Skeletal muscle satellite cell (primary cell): ENCODE measurements around the gene P4HA2.
"Not testable (repeated sequence)": the region's sequence is repeated elsewhere in the genome, so short reads cannot be mapped to it uniquely, and the experiment has no call there.

ENCODE experiments used
- H3K27me3 ChIP-seq: 2 replicates; pipeline ENCODE4 v1.7.0; 2013; ENCODE audit warnings: low read length; ENCODE audit not compliant: control insufficient read depth, insufficient read depth
- H3K36me3 ChIP-seq: 2 replicates; pipeline ENCODE4 v1.7.0; 2013; ENCODE audit warnings: mild to moderate bottlenecking, control low read depth, low read length; ENCODE audit not compliant: insufficient read depth
- H3K4me1 ChIP-seq: 2 replicates; pipeline ENCODE4 v1.7.0; 2013; ENCODE audit warnings: low read length; ENCODE audit not compliant: control insufficient read depth, insufficient read depth
- H3K4me2 ChIP-seq: 2 replicates; pipeline ENCODE4 v1.7.0; 2013; ENCODE audit warnings: mild to moderate bottlenecking, low read length
- H3K4me3 ChIP-seq: 2 replicates; pipeline ENCODE4 v1.7.0; 2013; ENCODE audit warnings: low read length
- H3K9ac ChIP-seq: 2 replicates; pipeline ENCODE4 v1.7.0; 2013; ENCODE audit warnings: mild to moderate bottlenecking, low read depth, low read length, moderate library complexity
- H3K9me3 ChIP-seq: replicated peaks from 2 replicates; pipeline ENCODE4 v1.7.0; 2013; ENCODE audit warnings: mild to moderate bottlenecking, control low read depth, low read length

Gene P4HA2

DNA sequence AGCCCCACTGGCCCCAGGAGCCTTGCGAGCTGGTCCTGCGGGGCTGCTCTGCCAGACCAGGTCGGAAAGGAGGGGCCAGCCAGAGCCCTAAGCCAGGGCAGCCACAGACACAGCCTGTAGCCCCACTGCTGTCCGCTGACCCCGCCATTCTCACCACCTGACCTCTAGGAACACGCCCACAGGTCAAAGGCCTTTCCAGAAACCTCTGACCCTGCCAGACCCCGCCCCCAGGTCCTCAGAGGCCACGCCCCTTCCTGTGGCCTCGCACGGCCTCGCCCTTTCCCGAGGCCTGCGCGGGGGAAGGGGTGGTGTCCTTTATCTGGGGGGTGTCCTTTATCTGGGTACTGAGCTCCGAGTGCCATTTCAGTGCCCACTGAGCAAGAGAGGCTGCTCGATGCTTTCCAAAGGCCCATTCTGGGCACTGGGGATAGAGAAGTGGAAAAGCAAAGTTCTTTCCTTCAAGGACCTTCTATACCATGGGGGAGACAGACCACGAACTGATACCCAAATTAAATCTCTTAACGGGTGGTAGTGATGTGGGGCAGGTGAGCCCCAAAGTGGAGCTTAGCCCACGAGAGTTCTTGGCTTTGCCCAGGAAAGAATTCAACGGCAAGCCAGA lies 46.5 kb downstream of the P4HA2 start:
- Histone ChIP-seq H3K4me2 (no peak overlapping the region), H3K36me3 (no peaks in the 10 kb centered on the region), H3K9me3 (no peaks in the 10 kb centered on the region), H3K4me1 (no peaks in the 10 kb centered on the region), H3K4me3 (no peak overlapping the region), H3K27me3 (no peaks in the 10 kb centered on the region), H3K9ac (no peak overlapping the region)

DNA sequence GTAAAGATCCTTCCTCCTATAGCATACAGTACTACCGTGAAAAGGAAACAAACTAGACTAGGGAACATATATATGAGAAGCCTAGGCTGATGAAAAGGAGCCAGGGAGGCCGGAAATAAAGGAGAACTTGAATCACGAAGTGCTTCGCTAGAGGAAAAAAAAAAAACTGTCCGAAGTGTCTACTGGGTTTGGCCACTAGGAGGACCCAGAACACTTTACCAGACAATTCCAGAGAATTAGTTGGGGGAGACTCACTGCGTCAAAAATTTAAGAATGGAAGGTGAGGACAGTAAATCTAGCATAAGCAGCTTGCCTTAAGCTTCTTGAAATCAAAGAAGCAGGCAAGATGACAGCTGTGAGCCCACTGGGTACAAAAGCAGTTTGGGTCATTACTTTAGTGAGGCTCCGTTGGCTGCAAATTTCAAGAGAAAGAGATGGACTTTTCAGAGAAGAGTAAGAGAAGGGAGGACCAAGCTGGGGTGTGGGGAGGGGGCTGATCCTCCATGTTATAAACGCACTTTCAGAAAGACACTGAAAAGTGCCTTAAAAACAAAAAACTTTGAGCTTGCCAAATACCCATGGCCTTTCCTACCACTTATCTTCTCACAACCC lies 47.4 kb downstream of the P4HA2 start:
- H3K9ac ChIP-seq, result no peak overlapping the region
- no peaks in the 10 kb centered on the region for H3K36me3 ChIP-seq
- no peak overlapping the region for H3K4me3 ChIP-seq
- peak overlapping the region; percentile 23 for H3K4me2 ChIP-seq
- H3K9me3 ChIP-seq, result no peaks in the 10 kb centered on the region
- H3K27me3 ChIP-seq, result no peaks in the 10 kb centered on the region
- H3K4me1 ChIP-seq, result no peaks in the 10 kb centered on the region

DNA sequence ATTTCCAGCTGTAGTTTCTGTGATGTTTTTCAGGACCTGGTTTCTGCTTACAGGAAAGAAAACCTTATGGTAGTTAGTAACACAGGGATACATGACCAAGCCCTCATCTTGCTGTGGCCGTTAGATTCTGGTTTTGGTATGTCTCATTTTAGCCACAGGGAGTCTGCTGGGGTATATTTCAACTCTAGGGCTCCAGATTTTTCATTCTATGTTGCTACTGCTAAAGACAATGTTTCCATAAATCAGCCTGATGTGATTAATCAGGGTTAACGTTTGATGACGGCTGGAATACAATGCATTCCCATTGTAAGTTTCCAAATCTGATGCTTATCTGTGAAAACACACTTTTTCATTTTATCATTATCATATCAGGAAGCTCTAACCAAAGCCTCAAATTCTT lies 48.2 kb downstream of the P4HA2 start:
- no peaks in the 10 kb centered on the region for H3K9me3 ChIP-seq
- no peaks in the 10 kb centered on the region for H3K4me1 ChIP-seq
- H3K36me3 ChIP-seq, result no peaks in the 10 kb centered on the region
- no peak overlapping the region for H3K9ac ChIP-seq
- H3K4me2 ChIP-seq, result no peak overlapping the region
- no peak overlapping the region for H3K4me3 ChIP-seq
- no peaks in the 10 kb centered on the region for H3K27me3 ChIP-seq

DNA sequence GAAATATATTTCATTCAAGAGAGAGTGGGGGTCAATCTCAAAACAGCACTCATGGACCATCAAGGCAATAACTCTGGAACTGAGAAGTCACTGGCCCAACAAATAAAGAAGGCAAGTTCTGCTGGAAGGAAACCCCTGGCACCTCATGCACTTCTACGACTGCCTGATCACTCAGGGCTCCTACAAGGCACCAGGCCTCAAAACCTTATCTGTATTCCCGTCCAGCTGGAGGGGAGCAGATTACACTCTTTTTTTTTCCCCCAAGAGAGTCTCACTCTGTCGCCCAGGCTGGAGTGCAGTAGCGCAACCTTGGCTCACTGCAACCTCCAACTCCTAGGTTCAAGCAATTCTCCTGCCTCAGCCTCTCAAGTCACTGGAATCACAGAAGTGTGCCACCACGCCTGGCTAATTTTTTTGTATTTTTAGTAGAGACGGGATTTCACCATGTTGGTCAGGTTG lies 49.9 kb downstream of the P4HA2 start:
- Histone ChIP-seq H3K9ac (no peak overlapping the region), H3K4me3 (no peak overlapping the region), H3K36me3 (no peaks in the 10 kb centered on the region), H3K4me1 (no peaks in the 10 kb centered on the region), H3K4me2 (no peak overlapping the region), H3K27me3 (no peaks in the 10 kb centered on the region), H3K9me3 (no peaks in the 10 kb centered on the region)

DNA sequence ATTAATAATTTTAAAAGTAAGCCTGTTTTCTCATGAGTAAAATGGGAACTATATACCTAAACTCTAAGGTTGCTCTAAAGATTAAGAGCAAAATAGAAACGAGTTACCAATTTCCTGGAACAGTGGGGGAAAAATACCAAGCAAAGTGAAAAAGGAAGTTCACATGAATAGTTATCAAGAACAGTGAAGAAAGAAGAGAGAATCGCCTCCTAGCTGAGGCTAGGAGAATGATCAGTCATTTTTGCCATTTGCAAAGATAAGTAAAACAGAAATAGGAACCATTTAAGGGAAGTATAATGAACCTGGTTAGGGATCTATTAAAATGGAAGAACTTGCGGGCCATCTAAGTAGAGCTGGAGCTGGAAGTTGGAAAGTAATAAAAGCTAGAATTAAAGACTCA lies 50.7 kb downstream of the P4HA2 start:
- Histone ChIP-seq H3K36me3 (no peaks in the 10 kb centered on the region), H3K4me2 (no peak overlapping the region), H3K27me3 (no peaks in the 10 kb centered on the region), H3K4me1 (no peaks in the 10 kb centered on the region), H3K4me3 (no peak overlapping the region), H3K9ac (no peak overlapping the region), H3K9me3 (no peaks in the 10 kb centered on the region)

DNA sequence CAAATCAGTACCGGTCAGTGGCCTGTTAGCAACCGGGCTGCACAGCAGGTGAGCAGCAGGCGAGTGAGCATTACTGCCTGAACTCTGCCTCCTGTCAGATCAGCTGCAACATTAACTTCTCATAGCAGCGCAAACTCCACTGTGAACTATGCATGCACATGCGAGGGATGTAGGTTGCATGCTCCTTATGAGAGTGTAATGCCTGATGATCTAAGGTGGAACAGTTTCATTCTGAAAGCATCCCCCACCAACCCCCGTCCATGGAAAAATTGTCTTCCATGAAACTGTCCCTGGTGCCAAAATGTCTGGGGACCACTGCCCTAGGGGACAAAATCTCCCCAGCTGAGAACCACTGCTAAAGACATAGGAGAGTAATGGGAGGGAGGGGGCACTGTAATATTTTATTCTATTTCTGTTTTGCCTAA lies 51.1 kb downstream of the P4HA2 start:
- no peaks in the 10 kb centered on the region for H3K36me3 ChIP-seq
- no peaks in the 10 kb centered on the region for H3K27me3 ChIP-seq
- H3K4me1 ChIP-seq, result no peaks in the 10 kb centered on the region
- H3K9ac ChIP-seq, result no peak overlapping the region
- H3K9me3 ChIP-seq, result no peaks in the 10 kb centered on the region
- no peak overlapping the region for H3K4me2 ChIP-seq
- no peak overlapping the region for H3K4me3 ChIP-seq

DNA sequence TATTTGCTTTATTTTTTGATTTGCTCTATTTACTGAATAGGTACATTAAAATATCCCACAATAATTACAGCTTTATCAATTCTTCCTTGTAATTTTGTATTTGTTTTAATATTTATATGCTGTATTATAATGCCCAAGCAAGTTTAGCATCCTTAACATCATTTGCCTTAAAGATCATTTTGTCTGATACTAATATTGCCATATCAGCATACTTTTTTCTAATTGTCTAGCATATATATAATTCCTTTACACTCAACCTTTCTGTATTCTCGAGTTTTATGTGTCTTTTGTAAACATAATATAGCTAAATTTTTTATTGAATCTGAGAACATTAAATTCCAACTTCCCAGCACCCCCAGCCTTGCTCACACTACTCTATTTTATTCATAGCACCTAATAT lies 64.7 kb downstream of the P4HA2 start:
- Histone ChIP-seq H3K36me3 (no peaks in the 10 kb centered on the region), H3K9me3 (no peaks in the 10 kb centered on the region), H3K4me3 (no peak overlapping the region), H3K4me1 (no peaks in the 10 kb centered on the region), H3K27me3 (no peaks in the 10 kb centered on the region), H3K4me2 (no peak overlapping the region), H3K9ac (no peak overlapping the region)

DNA sequence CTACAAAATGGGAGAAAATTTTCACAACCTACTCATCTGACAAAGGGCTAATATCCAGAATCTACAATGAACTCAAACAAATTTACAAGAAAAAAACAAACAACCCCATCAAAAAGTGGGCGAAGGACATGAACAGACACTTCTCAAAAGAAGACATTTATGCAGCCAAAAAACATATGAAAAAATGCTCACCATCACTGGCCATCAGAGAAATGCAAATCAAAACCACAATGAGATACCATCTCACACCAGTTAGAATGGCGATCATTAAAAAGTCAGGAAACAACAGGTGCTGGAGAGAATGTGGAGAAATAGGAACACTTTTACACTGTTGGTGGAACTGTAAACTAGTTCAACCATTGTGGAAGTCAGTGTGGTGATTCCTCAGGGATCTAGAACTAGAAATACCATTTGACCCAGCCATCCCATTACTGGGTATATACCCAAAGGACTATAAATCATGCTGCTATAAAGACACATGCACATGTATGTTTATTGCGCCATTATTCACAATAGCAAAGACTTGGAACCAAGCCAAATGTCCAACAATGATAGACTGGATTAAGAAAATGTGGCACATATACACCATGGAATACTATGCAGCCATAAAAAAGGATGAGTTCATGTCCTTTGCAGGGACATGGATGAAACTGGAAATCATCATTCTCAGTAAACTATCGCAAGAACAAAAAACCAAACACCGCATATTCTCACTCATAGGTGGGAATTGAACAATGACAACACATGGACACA lies 65.9 kb downstream of the P4HA2 start:
- not testable (repeated sequence) for H3K4me3 ChIP-seq, H3K27me3 ChIP-seq, H3K4me1 ChIP-seq, H3K9me3 ChIP-seq, H3K4me2 ChIP-seq, H3K9ac ChIP-seq, H3K36me3 ChIP-seq

DNA sequence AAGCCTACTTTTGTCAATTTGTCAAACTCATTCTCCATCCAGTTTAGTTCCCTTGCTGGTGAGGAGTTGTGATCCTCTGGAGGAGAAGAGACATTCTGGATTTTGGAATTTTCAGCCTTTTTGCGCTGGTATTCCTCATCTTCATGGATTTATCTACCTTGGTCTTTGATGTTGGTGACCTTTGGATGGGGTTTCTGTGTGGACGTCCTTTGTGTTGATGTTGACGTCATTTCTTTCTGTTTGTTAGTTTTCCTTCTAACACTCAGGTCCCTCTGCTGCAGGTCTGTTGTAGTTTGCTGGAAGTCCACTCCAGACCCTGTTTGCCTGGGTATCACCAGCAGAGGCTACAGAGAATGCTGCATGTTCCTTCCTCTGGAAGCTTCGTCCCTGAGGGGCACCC lies 71.2 kb downstream of the P4HA2 start:
- Histone ChIP-seq H3K27me3 (peaks cover 4% of the 10 kb centered on the region), H3K36me3 (no peaks in the 10 kb centered on the region), H3K4me3 (no peak overlapping the region)

DNA sequence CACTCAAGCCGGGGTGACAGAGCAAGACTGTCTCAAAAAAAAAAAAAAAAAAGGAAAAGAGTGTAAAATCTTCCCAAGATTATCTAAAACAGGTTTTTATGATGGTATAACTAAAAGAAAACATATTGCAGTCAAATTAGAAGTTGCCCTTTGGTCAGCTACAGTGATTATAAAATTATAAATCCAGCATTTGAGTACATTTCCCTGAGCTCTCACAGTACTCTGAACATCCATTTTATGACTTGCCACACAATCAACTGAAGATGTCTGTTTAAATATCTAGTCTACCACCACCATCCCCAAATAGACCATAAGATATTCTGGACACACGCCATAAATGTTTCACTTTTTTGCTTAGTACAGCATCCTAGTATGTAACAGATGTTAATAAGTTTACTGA lies 77.1 kb downstream of the P4HA2 start:
- Histone ChIP-seq H3K9me3 (no peaks in the 10 kb centered on the region), H3K36me3 (no peaks in the 10 kb centered on the region), H3K4me2 (no peak overlapping the region), H3K4me3 (no peak overlapping the region), H3K27me3 (peaks cover 16% of the 10 kb centered on the region), H3K9ac (no peak overlapping the region), H3K4me1 (no peaks in the 10 kb centered on the region)

More for the DNA sequence above, 71.2 kb downstream of the P4HA2 start:
- H3K9ac ChIP-seq, result no peak overlapping the region
- H3K4me1 ChIP-seq, result no peaks in the 10 kb centered on the region
- H3K4me2 ChIP-seq, result no peak overlapping the region
- H3K9me3 ChIP-seq, result no peaks in the 10 kb centered on the region

DNA sequence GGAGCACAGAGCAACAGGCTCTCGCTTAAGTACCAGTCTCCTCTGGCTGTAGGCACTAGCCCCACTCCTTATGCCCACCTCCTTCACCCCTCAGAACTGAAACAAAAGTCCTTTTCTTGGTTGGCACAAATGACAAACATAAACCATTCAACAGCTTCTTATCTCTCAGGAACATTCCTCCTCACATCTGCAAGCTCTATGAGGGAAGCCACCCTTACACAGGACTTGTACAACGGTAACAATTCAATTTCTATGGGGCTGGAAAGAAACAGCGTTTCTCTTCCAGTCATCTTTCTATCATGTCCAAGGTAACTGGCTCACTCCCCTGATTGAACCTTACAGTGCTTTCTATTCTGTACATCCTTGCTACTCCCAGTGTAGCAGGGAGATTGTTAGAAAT lies 80.0 kb downstream of the P4HA2 start:
- peaks cover 16% of the 10 kb centered on the region for H3K27me3 ChIP-seq
- H3K36me3 ChIP-seq, result no peaks in the 10 kb centered on the region
- H3K4me1 ChIP-seq, result no peaks in the 10 kb centered on the region
- no peak overlapping the region for H3K4me2 ChIP-seq
- no peak overlapping the region for H3K4me3 ChIP-seq
- no peak overlapping the region for H3K9ac ChIP-seq
- no peaks in the 10 kb centered on the region for H3K9me3 ChIP-seq

DNA sequence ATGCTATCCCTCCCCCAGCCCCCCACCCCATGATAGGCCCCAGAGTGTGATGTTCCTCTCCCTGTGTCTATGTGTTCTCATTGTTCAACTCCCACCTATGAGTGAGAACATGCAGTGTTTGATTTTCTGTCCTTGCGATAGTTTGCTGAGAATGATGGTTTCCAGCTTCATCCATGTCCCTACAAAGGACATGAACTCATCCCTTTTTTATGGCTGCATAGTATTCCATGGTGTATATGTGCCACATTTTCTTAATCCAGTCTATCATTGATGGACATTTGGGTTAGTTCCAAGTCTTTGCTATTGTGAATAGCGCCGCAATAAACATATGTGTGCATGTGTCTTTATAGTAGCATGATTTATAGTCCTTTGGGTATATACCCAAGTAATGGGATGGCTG lies 82.3 kb downstream of the P4HA2 start:
- not testable (repeated sequence) for H3K4me1 ChIP-seq, H3K36me3 ChIP-seq, H3K4me3 ChIP-seq, H3K4me2 ChIP-seq, H3K9ac ChIP-seq, H3K9me3 ChIP-seq
- peaks cover 16% of the 10 kb centered on the region for H3K27me3 ChIP-seq
